Non-pigmented ciliary epithelial cell (primary cell): ENCODE results near the gene DND1.
A peak's percentile ranks its signal among the peaks of the same experiment; 100 is the strongest.
"Not testable (repeated sequence)": the region's sequence is repeated elsewhere in the genome, so short reads cannot be mapped to it uniquely, and the experiment has no call there.

Experiments
- DNase-seq: peaks from one replicate; pipeline ENCODE4 v3.0.0-alpha.2; 2010; ENCODE audit warnings: low read depth

The DND1 gene

GRCh38 chr5:140673187-140673976 lies at the start of gene DND1:
DND1 (minus strand) TSS chr5:140673576; CDS start chr5:140673542, 34 bp downstream.
- DNase-seq: no peak

GRCh38 chr5:140721395-140721794 lies 48.0 kb upstream of the DND1 start:
- DNase-seq: not testable (repeated sequence)

DNA sequence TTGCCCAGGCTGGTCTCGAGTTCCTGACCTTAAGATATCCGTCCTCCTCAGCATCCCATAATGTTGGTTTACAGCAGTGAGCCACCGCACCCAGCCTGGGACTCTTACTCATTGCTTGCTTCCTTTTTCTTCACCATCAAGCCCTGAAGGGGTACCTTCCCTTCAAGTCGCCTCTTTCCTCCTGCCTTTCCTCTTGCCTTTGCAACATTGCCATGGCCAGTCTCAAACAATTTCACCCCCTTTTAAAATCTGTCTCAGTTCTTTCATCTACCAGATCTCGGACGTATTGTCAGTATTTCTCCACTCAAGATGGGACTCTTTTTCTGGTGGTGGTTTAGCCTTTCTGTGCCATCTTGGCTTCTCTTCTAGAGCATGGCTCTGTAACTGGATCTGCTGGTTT lies 47.4 kb upstream of the DND1 start:
- not testable (repeated sequence) for DNase-seq

DNA sequence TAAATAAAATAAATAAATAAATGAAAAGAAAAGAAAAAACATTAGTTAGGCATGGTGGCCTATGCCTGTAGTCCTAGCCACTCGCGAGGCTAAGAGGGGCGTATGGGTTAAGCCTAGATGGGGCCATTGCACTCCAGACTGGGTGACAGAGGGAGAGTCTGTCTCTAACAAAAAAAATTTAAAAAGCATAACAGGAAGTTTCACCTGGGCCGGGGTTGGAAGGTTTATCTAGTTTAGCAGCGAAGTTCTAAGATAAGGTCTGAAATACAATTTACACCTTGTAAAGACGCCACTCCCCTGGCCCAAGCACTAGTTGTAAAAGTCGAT lies 44.9 kb upstream of the DND1 start:
- no peak for DNase-seq

- not testable (repeated sequence) for DNase-seq
These were observed 42.9 kb upstream of the DND1 start for GRCh38 chr5:140716238-140716637.

GRCh38 chr5:140713562-140714094 lies 40.3 kb upstream of the DND1 start:
- no peak for DNase-seq

GRCh38 chr5:140711794-140712193 lies 38.4 kb upstream of the DND1 start:
- no peak for DNase-seq

- peak; percentile 96 for DNase-seq
These were observed 37.6 kb upstream of the DND1 start for GRCh38 chr5:140710899-140711552.

- DNase-seq: not testable (repeated sequence)
These were observed 35.4 kb upstream of the DND1 start for GRCh38 chr5:140708787-140709186.

DNA sequence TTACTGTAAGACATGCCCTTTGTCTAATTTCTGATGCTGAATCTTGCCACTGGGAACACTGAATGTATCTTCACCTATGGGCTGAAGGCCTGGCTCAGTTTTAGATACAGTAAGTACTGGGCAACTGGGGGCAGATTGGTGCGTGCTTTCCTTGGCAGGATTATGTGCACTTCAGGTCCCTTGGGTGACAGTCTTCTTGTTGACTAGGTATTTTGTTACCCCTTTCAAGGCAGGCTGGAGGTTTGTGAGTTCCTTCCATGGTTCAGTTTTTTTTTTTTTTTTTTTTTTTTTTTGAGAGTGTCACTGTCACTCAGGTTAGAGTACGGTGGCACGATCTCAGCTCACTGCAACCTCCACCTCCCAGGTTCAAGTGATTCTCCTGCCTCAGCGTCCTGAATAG lies 34.4 kb upstream of the DND1 start:
- DNase-seq: no peak

GRCh38 chr5:140700177-140701144 lies 27.1 kb upstream of the DND1 start, which contains the start of gene ZMAT2:
ZMAT2 (plus strand) TSS chr5:140700447; CDS start chr5:140700461, 14 bp downstream.
- DNase-seq: peak; percentile 98

DNA sequence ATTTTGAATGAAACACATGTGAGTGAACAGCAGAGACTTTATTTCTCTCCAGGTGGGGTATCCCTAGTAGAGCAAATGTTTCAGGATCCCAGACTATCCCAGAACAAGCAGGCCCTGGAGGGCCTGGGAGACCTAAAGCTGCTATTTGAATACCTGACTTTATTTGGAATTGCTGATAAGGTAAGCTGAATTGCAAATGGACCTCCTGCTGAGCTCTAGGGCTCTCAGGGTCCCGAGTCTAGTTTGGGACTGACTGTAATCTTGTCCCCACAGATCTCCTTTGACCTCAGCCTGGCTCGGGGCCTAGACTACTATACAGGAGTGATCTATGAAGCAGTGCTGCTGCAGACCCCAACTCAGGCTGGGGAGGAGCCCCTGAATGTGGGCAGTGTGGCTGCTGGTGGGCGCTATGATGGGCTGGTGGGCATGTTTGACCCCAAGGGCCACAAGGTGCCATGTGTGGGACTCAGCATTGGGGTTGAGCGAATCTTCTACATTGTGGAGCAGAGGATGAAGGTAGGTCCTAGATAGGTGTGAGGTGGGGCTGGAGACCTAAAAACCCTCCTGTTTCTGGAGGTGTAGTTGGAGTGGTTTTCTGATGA lies 23.6 kb upstream of the DND1 start:
- DNase-seq: no peak

- DNase-seq: no peak
These were observed 20.9 kb upstream of the DND1 start for GRCh38 chr5:140694276-140694675.

DNA sequence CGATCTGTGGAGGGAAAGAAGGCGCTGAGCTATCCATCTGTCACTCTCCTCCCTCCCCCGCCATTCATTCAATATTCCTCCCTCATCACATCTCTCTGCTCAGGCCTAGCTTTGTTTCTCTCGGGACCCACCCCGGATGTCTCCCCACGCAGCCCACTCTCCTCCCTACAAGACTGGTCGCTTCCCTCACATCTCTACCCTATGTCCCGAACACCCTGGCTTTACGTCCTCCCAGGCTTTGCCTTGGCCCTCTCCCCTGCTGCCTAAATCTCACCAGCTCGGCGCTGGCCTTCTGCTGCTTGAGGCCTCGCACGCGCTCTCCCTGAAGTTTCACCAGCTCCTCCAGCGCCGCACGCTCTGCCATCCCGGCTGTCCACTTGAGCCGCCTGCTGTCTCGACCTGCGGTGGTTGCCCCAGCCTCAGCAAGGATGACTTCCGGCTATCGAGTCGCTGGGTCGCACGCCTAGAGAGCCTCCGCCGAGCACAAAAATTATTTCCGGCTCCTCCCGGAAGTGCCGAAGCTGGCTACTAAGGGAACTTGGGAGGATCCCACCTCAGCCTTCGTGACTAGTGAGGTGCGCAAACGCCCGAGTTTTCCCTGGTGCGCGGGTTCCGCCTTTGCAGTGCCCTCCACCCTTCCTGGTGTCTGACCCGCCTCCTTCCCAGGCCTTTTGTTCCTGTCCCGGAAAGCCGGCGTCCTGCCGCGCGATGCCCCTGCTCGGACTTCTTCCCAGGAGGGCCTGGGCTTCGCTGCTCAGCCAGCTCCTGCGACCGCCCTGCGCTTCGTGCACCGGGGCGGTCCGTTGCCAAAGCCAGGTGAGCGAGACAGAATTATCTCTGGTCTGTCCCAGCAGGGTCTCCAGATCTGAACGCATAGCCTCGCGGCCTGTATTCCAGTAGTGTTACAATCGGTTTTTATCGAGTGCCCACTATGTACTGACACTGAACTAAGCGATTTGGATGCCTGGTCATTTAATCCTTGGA lies 17.9 kb upstream of the DND1 start, which contains the start of the genes HARS1 and HARS2:
Gene HARS1, minus strand, starts transcription at position 430 of the 984 bp plus-strand sequence. Its CDS starts 66 bp downstream, at position 364.
Gene HARS2, plus strand, starts transcription at position 515 of the 984 bp plus-strand sequence. Its CDS starts 194 bp downstream, at position 709.
- DNase-seq: peak; percentile 70

- DNase-seq: no peak
These were observed 17.1 kb upstream of the DND1 start for GRCh38 chr5:140690376-140690932.

DNA sequence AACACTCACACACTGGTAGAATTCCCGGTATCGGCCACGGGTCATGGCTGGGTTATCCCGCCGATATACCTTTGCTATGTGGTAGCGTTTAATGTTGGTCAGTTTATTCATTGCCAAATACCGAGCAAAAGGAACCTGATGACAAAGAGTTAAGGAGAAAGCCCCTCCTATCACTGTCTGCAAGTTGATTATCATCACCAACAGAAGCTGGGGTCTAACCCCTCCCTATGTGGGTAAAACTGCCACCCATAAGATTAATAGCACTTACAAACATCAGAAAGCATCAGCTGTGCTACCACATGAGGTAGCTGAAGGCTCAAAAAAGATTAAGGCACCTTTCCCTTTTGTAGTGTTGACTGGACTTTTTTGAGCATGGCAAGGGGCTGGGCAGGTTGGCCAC lies 5.6 kb upstream of the DND1 start:
- DNase-seq: no peak

DNA sequence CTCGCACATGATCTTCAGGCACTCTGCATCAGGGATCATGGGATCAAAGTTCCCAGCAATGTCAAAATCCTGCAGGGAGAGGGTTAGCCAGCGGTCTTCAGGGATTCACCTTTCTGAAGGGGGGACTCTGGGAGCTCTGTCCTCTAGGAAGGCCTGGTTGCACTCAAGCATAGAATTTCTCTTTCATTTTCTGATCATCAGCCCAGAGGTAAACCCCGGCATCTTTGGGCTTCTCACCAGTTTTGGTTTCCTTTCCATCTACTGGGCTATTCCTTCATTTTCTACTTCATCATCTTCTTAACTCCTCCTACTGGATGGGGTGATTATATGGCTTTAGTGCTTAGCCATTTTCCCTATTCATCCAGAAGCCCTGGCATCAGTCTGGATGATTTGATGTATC lies 4.6 kb upstream of the DND1 start:
- no peak for DNase-seq

DNA sequence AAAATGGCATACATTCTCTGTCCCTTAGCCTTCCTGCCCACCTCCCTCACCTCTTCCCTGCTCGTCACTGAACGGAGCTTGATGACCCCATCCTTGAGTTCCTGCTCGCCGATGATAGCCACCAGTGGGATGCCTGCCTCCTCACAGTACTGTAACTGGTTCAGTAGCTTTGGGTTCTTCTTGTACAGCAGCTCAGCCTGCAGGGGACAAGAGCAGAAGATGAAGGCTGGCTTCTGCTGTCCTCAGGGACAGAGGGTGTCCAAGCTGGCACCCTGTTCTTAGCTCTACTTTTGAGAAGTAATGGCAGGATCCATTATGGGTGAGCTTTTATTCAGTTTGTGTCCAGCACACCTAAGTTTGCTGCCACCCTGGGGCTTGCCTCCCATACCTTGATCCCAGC lies 1.3 kb upstream of the DND1 start:
- DNase-seq: no peak

GRCh38 chr5:140674211-140674610 lies 835 bp upstream of the DND1 start:
- DNase-seq: no peak
